Measurements from ENCODE around the gene DDX46. TPM values are rescaled to one million over a fixed set of nuclear protein-coding genes. Genes with fewer than 3 reads are reported as not detected.
"Not testable (repeated sequence)": the region's sequence is repeated elsewhere in the genome, so short reads cannot be mapped to it uniquely, and the experiment has no call there.

Gene DDX46
- total RNA-seq, 1 experiment from 2014 or later: 47.3 TPM

- no peak for DNase-seq (ENCODE audit: low read depth)
Measured at GRCh38 chr5:134844252-134844651, 85.7 kb downstream of the DDX46 start.

DNA sequence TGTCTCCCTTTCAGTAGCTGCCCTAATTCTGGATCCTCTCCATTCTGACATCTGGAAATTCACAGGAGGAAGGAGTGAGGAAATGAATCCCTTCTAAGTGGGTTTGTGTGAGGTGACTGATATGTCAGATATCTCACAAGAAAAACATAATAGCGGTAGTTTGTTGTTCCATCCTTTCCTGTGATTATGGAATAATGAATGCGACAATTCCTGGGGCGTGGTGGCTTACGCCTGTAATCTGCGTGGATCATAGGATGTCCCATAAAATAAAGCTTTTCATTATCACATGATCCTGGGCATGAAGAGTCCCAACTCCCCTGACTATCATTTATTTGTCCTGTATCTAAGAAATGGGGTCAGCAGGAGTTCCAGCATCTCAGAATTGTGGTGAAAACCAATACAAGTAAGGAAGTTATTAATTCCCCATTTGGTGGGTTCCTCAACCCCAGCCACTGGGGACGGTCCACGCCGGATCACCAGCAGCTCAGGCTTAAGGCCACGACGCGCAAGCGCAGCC lies 86.8 kb downstream of the DDX46 start:
- DNase-seq (ENCODE audit: low read depth): no peak

DNA sequence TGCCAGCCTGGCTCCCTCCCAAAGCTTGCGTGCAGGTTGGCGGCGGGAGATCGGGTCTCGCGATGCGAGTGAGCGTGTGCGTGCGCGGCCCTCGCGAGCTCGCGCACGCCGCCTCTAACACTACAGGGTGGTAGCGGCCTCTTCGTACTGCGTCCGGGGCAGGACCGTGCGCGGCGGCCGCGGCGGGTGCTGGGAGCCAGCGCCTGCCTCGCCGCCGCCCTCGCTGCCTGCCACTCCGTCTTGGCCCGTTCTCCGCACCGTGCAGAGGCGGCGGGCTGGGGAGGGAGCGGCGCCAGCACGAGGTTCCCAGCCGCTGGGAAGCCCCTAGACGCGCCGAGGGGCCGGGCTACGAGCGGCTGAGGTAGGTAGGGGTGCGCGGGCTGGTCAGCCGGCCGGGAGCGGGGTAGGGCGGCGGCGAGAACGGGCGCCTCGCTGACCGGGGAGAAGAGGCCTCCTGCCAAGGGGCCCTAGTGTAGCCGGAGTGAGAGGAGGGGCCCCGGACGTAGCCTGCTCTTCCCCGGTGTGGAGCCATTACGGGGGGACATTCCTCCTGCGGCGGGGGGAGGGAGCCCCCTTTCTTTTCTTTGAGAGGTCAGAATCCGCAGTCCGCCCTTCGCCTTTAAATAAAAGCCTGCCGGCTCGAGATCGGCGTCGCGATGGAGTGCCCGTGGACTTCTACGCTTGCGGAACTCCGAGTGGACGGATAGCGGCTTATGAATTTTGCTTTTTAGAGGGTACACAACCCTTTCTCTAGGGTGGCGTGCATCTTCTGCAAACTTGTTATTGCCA lies 87.5 kb downstream of the DDX46 start, which contains the start of gene C5orf24:
Gene C5orf24, plus strand, starts transcription at position 117 of the 789 bp plus-strand sequence. CDS start 8,933 bp downstream, outside the sequence.
- DNase-seq (ENCODE audit: low read depth): peak; percentile 93

DNA sequence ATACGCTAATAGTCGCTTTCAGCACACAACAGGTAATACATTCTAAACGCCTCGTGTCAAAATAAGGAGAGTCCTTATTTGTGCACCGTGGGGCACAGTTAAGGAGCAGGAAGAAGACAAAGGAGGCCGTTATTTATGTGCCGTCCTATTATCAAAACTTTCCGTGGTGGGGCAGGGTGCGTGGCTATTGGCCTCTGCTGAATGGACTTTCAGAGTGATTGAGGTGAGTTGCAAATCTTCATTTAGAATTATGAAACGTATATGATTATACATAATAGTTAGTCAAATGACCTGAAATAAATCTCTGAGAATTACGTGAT lies 88.0 kb downstream of the DDX46 start:
- DNase-seq (ENCODE audit: low read depth): no peak

- DNase-seq (ENCODE audit: low read depth): not testable (repeated sequence)
Measured at GRCh38 chr5:134849434-134849933, 90.9 kb downstream of the DDX46 start.

DNA sequence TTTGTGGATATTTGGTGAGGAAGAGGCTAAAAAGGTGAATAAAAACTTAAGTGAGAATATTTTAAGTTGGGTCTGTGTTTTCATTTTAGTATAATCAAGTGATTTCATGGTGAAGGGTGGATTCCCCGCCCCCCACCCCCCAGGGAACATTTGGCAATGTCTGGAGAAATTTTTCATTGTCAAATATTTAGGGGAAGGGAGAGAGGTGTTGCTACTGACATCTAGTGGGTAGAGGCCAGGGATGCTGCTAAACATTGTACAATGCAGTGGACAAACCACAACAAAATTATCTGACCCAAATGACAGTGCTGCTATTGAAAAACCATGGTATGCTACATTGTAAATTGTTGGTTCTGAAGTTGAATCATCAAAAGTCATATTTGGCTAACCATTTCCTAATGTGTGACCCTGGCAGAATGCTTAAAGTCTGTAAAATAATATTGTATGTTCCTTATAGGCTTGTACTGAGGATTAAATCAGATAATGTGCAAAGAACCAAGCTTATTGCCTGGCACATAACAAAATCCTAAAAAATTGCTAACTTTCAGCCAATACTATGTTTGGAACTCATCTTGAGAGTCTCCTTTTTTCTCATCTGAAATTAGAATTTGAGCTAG lies 92.8 kb downstream of the DDX46 start:
- DNase-seq (ENCODE audit: low read depth): peak; percentile 57

DNA sequence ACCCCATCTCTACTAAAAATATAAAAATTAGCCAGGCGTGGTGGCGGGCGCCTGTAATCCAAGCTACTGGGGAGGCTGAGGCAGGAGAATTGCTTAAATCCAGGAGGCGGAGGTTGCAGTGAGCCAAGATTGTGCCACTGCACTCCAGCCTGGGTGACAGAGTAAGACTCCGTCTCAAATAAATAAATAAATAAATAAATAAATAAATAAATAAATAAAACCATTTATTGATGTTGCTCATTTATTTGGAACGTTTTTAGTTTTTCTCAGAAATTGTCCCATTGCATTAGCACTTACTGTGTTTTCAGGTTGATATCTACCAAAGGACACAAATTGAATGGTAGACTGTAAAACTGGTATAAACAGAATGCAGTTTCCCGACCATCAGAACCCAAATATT lies 97.9 kb downstream of the DDX46 start:
- DNase-seq (ENCODE audit: low read depth): not testable (repeated sequence)

DNA sequence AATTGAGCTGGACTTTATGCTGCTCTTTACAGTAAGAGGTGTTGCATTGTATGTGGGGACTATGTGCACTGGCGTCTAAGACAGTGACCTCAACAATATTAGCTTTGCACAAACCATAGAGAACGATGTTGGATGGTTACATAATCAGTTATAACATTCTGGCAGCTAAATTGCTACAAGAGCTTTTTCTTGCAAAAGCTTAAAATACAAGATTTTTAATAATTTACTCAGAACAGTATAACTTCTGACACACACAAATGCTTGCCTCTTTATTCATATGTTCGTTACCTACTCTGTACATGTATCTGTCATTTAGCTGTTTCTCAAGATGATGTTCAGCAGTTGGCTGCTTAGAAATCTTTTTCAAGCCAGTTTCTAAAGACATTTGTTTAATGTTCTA lies 98.8 kb downstream of the DDX46 start:
- no peak for DNase-seq (ENCODE audit: low read depth)

DNA sequence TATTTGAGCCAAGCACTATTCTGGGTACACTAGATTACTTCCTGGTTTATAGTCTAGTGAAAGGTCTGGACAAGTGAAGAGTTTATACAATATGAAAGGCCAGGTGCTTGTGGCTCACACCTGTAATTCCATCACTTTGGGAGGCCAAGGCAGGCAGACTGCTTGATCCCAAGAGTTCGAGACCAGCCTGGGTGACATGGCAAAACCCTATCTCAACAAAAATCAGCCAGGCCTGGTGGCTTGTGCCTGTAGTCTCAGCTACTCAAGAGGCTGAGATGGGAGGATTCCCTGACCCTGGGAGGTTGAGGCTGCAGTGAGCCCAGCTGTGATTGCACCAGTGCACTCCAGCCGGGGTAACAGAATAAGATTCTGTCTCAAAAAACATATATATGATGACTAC lies 106.1 kb downstream of the DDX46 start:
- DNase-seq (ENCODE audit: low read depth): no peak

GRCh38 chr5:134873494-134873893 lies 114.9 kb downstream of the DDX46 start:
- DNase-seq (ENCODE audit: low read depth): no peak

DNA sequence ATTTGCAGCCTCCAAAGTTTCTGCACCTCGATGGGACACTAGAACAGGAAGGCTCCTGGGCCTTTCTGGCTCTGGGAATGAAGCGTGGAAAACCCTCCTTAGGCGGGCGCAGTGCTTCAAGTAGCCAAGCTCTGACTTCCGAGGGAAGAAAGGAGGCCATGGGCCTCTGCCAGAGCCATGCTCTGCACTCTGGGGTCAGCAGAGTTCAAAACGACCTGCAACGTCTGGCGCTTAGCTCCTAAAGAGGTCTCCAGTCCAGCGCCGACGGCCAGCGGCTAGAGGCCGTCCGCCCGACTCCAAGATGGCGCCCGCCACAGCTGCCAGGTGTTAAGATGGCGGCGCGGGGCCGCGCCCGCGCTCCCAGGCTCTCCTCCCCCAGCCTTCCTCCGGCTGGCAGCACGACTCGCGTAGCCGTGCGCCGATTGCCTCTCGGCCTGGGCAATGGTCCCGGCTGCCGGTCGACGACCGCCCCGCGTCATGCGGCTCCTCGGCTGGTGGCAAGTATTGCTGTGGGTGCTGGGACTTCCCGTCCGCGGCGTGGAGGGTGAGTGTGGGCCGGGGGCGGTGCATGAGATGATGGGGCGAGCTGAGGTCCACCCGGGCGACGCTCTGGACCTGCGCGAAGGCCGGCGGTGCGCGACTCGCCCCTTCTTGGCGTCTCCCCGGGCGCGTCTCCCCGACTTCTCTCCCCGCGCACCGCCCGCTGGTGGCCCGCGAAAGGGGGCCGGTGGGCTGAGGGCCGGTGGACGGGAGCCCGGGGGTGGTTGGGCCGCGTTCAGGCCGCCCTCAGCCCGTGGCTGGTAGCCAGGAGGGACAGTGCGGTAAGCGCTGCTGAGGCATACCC lies 115.6 kb downstream of the DDX46 start, which contains the start of gene TXNDC15:
Gene TXNDC15, plus strand, starts transcription at position 385 of the 844 bp plus-strand sequence. Its CDS starts 57 bp downstream, at position 442.
- DNase-seq (ENCODE audit: low read depth): peak; percentile 87

- DNase-seq (ENCODE audit: low read depth): peak; percentile 79
Measured at GRCh38 chr5:134874831-134875655, 116.5 kb downstream of the DDX46 start.

GRCh38 chr5:134877159-134877558 lies 118.6 kb downstream of the DDX46 start:
- no peak for DNase-seq (ENCODE audit: low read depth)

DNA sequence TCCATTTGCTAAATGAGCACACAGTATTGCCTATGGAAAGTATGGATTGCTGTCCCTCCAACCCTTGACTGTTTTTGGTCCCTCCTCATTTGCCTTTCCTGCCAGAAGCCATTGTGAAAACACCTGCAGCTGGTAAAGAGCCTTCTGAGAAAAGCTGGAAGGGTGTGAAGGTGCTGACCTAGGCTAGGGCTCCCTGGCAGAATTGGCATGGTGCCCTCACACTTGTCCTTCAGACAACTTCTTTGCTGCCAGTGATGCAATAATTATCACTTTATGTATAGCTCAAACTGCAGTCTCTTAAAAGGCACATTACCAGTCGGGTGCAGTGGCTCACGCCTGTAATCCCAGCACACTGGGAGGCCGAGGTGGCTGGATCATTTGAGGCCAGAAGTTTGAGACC lies 119.8 kb downstream of the DDX46 start:
- DNase-seq (ENCODE audit: low read depth): no peak

DNA sequence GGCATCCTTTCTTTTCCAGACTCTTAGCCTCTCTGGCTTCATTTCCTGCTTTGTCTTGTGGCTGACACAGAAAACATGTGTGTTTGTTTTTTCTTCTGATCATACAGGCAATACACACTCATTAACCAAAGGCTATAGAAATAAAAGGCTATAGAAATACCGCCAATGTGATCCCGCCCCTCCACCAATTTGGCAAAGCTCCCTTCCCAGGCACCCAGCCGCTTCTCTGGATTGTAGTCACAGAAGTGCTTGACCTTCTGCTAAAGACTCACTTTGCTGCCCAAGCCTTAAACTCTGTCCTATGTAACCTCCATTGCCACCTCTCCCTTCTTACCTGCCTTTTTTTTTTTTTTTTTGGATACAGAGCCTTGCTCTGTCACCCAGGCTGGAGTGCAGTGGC lies 120.9 kb downstream of the DDX46 start:
- no peak for DNase-seq (ENCODE audit: low read depth)

Small RNA genes lying within 50 kb of the gene (small RNA-seq; reads per million reads assigned to genes)
- gene RNU6-757P: not detected

Other genes starting within 250 kb of the DDX46 start
- gene JADE2, start 233.1 kb upstream of the DDX46 start, total RNA-seq (2014; rRNA removed; shearing (Covaris generic)): 33.5 and 46.9 TPM in 2 replicates
- 41.9 and 49.5 TPM in 2 replicates for gene SAR1B, start 126.0 kb upstream of the DDX46 start, total RNA-seq (2014; rRNA removed; shearing (Covaris generic))
- gene SEC24A, start 110.0 kb upstream of the DDX46 start, total RNA-seq (2014; rRNA removed; shearing (Covaris generic)): 8.5 and 10.8 TPM in 2 replicates
- 17.0 and 24.8 TPM in 2 replicates for gene CAMLG, start 20.2 kb upstream of the DDX46 start, total RNA-seq (2014; rRNA removed; shearing (Covaris generic))
- 19.7 and 33.4 TPM in 2 replicates for gene C5orf24, start 87.2 kb downstream of the DDX46 start, total RNA-seq (2014; rRNA removed; shearing (Covaris generic))
- gene TXNDC15, start 115.6 kb downstream of the DDX46 start, total RNA-seq (2014; rRNA removed; shearing (Covaris generic)): 30.5 and 34.7 TPM in 2 replicates
- gene PCBD2, start 146.4 kb downstream of the DDX46 start, total RNA-seq (2014; rRNA removed; shearing (Covaris generic)): 9.1 and 10.0 TPM in 2 replicates
- gene CATSPER3, start 209.1 kb downstream of the DDX46 start, total RNA-seq (2014; rRNA removed; shearing (Covaris generic)): 0.13 and 0.30 TPM in 2 replicates